HFF-Myc (cell line): Measurements from ENCODE around the gene PODXL2.
"Not testable (repeated sequence)": the region's sequence is repeated elsewhere in the genome, so short reads cannot be mapped to it uniquely, and the experiment has no call there.

Experiments used
- DNase-seq: peaks from one replicate; pipeline ENCODE4 v3.0.0-alpha.2; 2011; ENCODE audit warnings: low read depth; ENCODE audit errors: extremely low read depth
- H3K4me3 ChIP-seq: replicated peaks from 2 replicates; pipeline ENCODE4 v1.5.1; 2011; ENCODE audit warnings: low read depth, mild to moderate bottlenecking, control low read depth, low read length
- TF ChIP-seq, protein P1 (sequence below): IDR thresholded peaks from 2 replicates; pipeline ENCODE4 v1.5.1; 2012; ENCODE audit warnings: mild to moderate bottlenecking, low read depth, low read length, control low read depth; ENCODE audit errors: missing control alignments

PODXL2 gene

DNA sequence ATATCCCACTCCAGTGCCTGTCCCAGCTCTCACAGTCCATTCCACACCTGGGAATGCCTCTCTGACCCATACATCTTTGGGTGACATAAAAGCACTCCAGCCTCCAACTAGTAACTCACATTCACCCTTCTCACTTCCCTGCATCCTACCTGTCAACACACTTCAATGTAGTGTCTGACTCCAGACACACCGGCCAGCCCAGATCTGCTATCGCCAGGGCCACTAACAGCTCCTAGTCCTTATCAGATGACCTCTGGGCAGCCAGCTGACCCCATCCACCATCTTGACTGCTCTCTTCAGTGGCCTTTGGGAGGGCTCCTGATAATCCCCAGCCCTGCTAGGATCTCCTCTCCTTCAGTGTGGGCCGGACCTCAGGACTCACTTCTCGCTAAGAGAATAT lies 33.7 kb upstream of the PODXL2 start:
- TF ChIP-seq, protein P1, sequence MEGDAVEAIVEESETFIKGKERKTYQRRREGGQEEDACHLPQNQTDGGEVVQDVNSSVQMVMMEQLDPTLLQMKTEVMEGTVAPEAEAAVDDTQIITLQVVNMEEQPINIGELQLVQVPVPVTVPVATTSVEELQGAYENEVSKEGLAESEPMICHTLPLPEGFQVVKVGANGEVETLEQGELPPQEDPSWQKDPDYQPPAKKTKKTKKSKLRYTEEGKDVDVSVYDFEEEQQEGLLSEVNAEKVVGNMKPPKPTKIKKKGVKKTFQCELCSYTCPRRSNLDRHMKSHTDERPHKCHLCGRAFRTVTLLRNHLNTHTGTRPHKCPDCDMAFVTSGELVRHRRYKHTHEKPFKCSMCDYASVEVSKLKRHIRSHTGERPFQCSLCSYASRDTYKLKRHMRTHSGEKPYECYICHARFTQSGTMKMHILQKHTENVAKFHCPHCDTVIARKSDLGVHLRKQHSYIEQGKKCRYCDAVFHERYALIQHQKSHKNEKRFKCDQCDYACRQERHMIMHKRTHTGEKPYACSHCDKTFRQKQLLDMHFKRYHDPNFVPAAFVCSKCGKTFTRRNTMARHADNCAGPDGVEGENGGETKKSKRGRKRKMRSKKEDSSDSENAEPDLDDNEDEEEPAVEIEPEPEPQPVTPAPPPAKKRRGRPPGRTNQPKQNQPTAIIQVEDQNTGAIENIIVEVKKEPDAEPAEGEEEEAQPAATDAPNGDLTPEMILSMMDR = no peak
- no peak for DNase-seq
- H3K4me3 ChIP-seq = no peak overlapping the region

DNA sequence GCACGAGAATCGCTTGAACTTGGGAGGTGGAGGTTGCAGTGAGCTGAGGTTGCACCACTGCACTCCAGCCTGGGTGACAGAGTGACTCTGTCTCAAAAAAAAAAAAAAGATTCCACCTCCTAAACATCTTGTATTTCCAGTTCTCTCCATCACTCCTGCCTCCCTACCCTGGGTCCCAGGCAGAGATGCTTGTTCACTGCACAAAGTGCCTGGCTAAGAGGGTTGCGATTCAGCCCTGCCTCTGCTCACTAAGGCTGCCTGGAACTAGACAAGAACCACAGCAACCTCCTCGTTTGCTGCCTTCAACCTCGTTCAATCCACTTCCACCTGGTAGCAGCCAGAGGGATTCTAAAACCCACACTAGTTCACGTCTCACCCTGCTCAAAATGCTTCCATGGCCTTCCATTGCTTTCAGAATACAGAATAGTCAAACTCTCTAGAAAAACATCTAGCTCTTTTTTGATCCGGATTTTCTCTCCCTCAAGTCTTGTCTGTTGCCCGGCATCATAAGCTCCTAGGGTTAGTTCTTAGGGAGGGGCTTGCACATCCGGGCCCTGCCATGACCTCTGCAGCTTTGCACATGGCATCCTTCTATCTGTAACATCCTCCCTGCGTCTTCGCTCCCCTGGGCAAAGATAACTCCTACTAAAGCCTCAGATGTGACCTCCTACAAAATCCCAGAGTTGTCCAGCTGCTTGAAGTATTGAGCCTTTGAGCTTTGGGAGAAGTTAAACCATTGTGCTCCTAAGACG lies 31.8 kb upstream of the PODXL2 start:
- H3K4me3 ChIP-seq = peak overlapping the region; percentile 81
- TF ChIP-seq, protein P1 = no peak
- DNase-seq = no peak

DNA sequence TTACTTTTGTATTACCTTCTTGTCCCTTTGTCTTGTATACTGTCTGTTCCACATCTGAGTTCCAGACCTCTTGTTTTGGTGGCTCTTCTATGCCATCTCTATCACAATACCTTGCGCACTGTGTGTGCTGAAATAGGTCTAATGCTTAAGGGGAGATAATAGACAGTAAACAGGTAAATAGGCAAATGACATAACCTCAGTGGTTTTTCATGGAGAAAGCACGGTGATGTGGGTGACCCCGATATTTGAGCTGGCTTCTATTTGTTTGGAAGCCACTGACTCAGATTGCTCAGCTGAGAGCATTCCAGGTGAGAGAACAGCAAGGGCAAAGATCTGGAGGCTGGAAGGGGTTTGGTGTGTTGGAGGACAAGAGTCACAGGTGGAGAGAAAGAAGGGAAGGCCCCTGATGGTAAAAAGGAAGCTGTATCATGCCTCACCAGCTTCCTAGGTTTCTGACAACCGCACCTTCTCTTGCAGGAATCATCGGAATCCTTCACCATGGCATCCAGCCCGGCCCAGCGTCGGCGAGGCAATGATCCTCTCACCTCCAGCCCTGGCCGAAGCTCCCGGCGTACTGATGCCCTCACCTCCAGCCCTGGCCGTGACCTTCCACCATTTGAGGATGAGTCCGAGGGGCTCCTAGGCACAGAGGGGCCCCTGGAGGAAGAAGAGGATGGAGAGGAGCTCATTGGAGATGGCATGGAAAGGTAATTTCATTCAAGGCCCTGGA lies 30.0 kb upstream of the PODXL2 start:
- H3K4me3 ChIP-seq = peak overlapping the region; percentile 81
- TF ChIP-seq, protein P1 = no peak
- no peak for DNase-seq

DNA sequence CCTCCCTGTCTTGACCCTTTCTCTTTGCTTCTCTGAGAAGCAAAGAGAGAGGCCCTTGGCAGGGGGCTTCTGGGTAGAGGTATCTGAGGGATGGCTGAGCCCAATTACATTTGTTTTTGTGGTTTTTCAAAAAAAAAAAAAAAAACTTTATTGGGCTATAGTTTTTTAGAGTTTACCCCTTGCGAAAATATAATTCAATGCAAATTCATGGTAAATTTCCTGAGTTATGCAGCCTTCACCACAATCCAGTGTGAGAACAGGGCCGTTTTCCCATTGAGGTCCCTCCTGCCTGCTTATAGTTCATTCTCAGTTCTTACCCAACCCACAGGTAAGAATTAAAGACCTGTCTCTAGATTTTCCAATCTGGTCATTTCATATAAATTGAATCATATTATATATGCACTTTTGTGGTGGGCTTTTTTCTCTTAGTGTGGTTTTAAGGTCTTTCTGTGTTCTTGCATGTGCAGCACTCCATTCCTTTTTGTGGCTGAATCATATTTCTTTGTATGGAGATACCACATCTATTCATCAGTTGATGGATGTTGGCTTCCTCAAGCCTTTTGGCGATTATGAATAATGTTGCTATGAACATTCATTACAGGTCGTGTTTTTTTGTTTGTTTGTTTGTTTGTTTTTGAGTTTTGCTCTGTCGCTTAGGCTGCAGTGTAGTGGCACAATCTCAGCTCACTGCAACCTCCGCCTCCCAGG lies 28.1 kb upstream of the PODXL2 start:
- H3K4me3 ChIP-seq = peak overlapping the region; percentile 81
- TF ChIP-seq, protein P1 = no peak
- DNase-seq = no peak

DNA sequence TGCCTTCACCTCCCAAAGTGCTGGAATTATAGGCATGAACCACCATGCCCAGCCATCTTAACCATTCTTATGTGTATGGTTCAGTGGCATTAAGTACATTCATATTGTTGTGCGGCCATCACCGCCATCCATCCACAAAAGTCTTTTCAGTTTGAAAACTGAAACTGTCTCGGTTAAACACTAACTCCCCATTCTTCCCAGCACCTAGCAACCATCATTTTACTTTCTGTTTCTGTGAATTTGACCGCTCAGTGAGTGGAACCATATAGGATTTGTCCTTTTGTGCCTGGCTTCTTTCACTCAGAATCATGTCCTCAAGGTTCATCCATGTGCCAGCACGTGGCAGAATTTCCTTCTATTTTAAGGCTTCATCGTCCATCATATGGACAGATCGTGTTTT lies 24.9 kb upstream of the PODXL2 start:
- no peak for DNase-seq
- H3K4me3 ChIP-seq = no peak overlapping the region
- TF ChIP-seq, protein P1 = no peak

DNA sequence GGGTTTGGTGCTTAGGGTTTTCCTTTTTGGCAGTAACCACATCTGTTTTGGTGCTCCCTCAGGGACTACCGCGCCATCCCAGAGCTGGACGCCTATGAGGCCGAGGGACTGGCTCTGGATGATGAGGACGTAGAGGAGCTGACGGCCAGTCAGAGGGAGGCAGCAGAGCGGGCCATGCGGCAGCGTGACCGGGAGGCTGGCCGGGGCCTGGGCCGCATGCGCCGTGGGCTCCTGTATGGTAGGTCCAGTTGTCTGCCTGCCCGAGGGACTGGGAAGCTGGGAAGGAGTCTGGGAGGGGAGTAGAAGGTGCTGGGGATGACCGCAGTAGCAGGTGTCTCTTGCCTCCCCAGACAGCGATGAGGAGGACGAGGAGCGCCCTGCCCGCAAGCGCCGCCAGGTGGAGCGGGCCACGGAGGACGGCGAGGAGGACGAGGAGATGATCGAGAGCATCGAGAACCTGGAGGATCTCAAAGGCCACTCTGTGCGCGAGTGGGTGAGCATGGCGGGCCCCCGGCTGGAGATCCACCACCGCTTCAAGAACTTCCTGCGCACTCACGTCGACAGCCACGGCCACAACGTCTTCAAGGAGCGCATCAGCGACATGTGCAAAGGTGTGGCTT lies 24.3 kb upstream of the PODXL2 start:
- H3K4me3 ChIP-seq = no peak overlapping the region
- TF ChIP-seq, protein P1 = no peak
- DNase-seq = no peak

DNA sequence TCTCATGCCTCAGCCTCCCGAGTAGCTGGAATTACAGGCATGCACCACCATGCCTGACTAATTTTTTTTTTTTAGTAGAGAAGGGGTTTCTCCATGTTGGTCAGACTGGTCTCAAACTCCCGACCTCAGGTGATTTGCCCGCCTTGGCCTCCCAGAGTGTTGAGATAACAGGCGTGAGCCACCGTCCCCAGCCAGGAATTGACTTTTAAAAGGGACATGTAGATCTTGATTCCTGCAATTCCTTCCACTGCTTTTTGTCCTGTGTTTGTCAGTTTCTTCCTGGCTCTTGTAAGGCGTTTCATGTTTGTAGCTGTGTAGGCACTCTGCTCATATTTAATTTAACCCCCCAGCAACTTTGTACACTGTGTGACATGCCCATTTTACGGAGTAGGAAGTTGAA lies 23.4 kb upstream of the PODXL2 start:
- H3K4me3 ChIP-seq, DNase-seq: not testable (repeated sequence)
